ENCODE measurements around the gene CNST.

Gene CNST

GRCh38 chr1:246629976-246630375, 63.7 kb downstream of the CNST start:
- TF ChIP-seq REST (IDR thresholded peaks at IDR 0.05; ENCODE audit: insufficient read depth in 1 of 2, low read depth in 2 of 2, low read length in 2 of 2) (no peak), TAF1 (IDR thresholded peaks at IDR 0.05; ENCODE audit: borderline replicate concordance, insufficient read depth, low read length) (no peak), SIN3A (IDR thresholded peaks at IDR 0.05; ENCODE audit: borderline replicate concordance, insufficient read depth, low read length) (no peak), FOXP2 (optimal IDR thresholded peaks at IDR 0.05; ENCODE audit: borderline replicate concordance, extremely low read depth, extremely low read length, insufficient read depth) (no peak), POLR2AphosphoS5 (IDR thresholded peaks at IDR 0.05; ENCODE audit: low read depth, low read length) (no peak)

- TF ChIP-seq FOXP2 (optimal IDR thresholded peaks at IDR 0.05; ENCODE audit: borderline replicate concordance, extremely low read depth, extremely low read length, insufficient read depth): no peak
- TF ChIP-seq REST (IDR thresholded peaks at IDR 0.05; ENCODE audit: insufficient read depth in 1 of 2, low read depth in 2 of 2, low read length in 2 of 2): no peak
- no peak for TF ChIP-seq TAF1 (IDR thresholded peaks at IDR 0.05; ENCODE audit: borderline replicate concordance, insufficient read depth, low read length)
- TF ChIP-seq SIN3A (IDR thresholded peaks at IDR 0.05; ENCODE audit: borderline replicate concordance, insufficient read depth, low read length): no peak
- no peak for TF ChIP-seq POLR2AphosphoS5 (IDR thresholded peaks at IDR 0.05; ENCODE audit: low read depth, low read length)
These were observed 65.2 kb downstream of the CNST start for GRCh38 chr1:246631426-246631825.

- TF ChIP-seq POLR2AphosphoS5 (IDR thresholded peaks at IDR 0.05; ENCODE audit: low read depth, low read length): no peak
These were observed 66.3 kb downstream of the CNST start for GRCh38 chr1:246632281-246633168.

GRCh38 chr1:246638941-246639655, 72.8 kb downstream of the CNST start:
- TF ChIP-seq FOXP2 (optimal IDR thresholded peaks at IDR 0.05; ENCODE audit: borderline replicate concordance, extremely low read depth, extremely low read length, insufficient read depth) (no peak), POLR2AphosphoS5 (IDR thresholded peaks at IDR 0.05; ENCODE audit: low read depth, low read length) (no peak), REST (IDR thresholded peaks at IDR 0.05; ENCODE audit: insufficient read depth in 1 of 2, low read depth in 2 of 2, low read length in 2 of 2) (no peak), SIN3A (IDR thresholded peaks at IDR 0.05; ENCODE audit: borderline replicate concordance, insufficient read depth, low read length) (no peak), TAF1 (IDR thresholded peaks at IDR 0.05; ENCODE audit: borderline replicate concordance, insufficient read depth, low read length) (no peak)

GRCh38 chr1:246639732-246640131, 73.5 kb downstream of the CNST start:
- no peak for TF ChIP-seq POLR2AphosphoS5 (IDR thresholded peaks at IDR 0.05; ENCODE audit: low read depth, low read length)
- TF ChIP-seq FOXP2 (optimal IDR thresholded peaks at IDR 0.05; ENCODE audit: borderline replicate concordance, extremely low read depth, extremely low read length, insufficient read depth): peak; percentile 77

GRCh38 chr1:246640747-246641146, 74.5 kb downstream of the CNST start:
- TF ChIP-seq SIN3A (IDR thresholded peaks at IDR 0.05; ENCODE audit: borderline replicate concordance, insufficient read depth, low read length) (no peak), REST (IDR thresholded peaks at IDR 0.05; ENCODE audit: insufficient read depth in 1 of 2, low read depth in 2 of 2, low read length in 2 of 2) (no peak), FOXP2 (optimal IDR thresholded peaks at IDR 0.05; ENCODE audit: borderline replicate concordance, extremely low read depth, extremely low read length, insufficient read depth) (no peak), TAF1 (IDR thresholded peaks at IDR 0.05; ENCODE audit: borderline replicate concordance, insufficient read depth, low read length) (no peak), POLR2AphosphoS5 (IDR thresholded peaks at IDR 0.05; ENCODE audit: low read depth, low read length) (no peak)
